ENCODE measurements around the gene SEMA6B.

GRCh38 chr19:4538601-4538954 lies 20.9 kb downstream of the SEMA6B start:
- TF ChIP-seq, protein P1, sequence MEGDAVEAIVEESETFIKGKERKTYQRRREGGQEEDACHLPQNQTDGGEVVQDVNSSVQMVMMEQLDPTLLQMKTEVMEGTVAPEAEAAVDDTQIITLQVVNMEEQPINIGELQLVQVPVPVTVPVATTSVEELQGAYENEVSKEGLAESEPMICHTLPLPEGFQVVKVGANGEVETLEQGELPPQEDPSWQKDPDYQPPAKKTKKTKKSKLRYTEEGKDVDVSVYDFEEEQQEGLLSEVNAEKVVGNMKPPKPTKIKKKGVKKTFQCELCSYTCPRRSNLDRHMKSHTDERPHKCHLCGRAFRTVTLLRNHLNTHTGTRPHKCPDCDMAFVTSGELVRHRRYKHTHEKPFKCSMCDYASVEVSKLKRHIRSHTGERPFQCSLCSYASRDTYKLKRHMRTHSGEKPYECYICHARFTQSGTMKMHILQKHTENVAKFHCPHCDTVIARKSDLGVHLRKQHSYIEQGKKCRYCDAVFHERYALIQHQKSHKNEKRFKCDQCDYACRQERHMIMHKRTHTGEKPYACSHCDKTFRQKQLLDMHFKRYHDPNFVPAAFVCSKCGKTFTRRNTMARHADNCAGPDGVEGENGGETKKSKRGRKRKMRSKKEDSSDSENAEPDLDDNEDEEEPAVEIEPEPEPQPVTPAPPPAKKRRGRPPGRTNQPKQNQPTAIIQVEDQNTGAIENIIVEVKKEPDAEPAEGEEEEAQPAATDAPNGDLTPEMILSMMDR (IDR thresholded peaks at IDR 0.05) = no peak
- no peak for TF ChIP-seq POLR2A (IDR thresholded peaks at IDR 0.05)
